NCI-H2107 treated with DMSO at 0.1 percent for 48 hours (cell line): ENCODE results near the gene ATXN7.

Source experiments
- DNase-seq: peaks from one replicate; lab custom pipeline; 2025; ENCODE audit not compliant: unreplicated experiment; lab: John Stamatoyannopoulos, UW

Gene ATXN7

DNA sequence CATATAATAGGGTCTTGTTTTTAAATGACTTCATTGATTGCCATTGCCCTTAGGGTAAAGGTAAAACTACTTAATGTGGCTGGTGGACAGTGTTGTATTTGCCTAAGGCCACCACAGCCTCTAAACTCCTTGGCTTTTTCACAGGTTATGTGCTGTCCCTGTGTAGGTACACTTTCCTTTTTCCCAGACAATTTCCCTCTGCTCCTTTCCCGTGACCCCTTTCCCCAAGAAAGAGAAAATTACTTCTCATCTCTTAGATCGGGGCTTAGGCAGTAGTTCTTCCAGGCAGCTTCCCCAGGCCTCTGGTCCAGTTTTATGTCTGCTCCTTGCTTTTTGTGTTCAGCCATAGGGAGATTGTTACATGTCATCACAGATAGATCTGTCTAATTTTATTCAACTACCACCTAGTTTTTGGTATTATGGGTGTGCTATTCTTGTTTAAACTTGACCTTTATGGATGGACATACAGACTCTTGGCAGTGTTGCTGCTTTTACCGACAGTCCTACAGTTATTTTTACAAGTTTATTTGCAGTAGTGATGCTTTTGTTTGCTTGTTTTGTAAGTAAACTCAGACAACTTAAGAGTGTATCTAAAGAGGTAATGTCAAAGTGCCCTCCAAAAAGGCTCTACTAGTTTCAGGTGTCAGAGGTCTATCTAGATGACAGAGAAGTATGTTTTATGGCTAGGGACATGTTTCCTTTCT, 69.0 kb downstream of the ATXN7 start:
- no peak for DNase-seq

GRCh38 chr3:63933459-63933858, 69.8 kb downstream of the ATXN7 start:
- no peak for DNase-seq

GRCh38 chr3:63934041-63934866, 70.6 kb downstream of the ATXN7 start:
- DNase-seq: no peak

DNA sequence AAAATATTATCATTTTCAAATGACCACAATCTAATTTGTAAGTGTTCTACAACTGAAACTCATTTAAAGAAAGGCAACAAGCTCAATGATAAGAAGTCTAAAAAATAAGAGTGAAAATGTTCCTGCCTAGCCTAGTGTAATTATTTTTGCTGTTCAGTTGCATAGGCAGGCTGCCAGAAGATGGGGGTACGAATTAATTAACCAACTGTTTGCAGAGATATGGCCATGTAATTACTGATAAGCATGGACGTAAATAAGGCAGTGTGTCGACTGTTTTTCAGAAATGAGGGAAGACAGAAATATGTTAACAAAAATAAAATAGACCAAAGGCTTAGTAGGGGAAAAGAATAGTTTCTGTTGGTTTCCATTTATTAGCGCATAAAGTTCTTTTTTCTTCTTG, 73.3 kb downstream of the ATXN7 start:
- no peak for DNase-seq

DNA sequence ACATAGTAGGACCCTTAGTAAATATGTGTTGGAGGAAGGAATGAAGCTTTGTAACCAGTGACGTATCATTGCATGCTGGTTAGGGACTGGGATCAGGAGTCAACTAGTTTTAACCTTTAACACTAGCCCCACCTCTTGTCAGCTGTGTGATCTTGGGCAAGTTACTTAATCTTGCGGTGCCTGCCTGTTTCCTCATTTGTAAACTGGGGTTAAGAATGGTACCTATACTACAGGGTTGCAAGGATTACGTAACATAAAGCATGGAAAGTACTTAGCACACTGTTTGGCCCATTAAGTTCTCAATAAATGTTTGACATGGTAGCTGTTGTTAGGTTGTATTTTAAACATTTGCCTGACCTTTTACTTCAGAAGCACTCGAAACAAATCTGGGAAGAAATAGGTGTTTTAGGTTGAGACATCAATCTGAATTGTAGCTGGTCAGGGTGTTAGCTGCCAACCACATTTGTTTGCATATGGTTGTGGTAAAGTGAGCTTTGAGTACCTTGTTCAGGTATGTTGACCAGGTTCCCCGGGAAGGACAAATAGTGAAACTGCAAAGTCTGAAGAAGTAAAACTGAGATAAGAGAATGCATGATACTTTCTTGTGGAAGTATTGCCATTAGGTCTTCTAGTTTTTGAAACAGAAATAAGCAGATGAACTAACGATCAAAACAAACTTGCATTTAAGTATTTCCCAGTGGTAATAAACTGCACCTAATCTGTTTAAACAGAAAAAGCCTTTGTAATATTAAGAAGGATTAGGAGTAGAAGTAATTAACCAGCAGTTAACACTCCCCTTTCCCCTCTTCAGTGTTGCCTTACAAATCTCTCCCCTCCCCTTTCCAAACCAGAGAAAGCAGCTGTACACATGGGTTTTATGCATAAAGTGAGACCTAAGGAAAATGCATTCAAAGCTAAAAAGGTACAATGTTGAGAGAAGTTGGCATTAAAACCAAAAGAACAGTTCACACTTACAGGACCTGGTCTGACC, 74.3 kb downstream of the ATXN7 start:
- DNase-seq: no peak

GRCh38 chr3:63940389-63940757, 76.7 kb downstream of the ATXN7 start:
- DNase-seq: no peak

DNA sequence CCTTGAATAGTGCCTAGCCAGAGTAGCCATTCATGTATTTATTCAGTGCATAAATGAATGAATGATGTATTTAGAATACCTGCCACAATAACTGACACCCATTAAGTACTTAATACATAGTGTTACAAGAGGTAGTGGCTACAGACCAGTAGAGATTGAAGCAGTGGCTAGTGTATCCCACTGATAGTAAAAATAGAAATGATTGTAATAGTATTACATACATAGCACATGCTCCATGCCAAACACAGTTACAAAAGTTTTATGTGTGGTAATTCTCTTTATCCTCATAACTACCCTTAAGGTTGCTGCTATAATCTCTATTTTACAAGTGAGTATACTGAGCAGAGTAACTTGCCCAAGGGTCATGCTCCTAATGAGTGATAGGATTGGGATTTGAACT, 78.9 kb downstream of the ATXN7 start:
- no peak for DNase-seq

DNA sequence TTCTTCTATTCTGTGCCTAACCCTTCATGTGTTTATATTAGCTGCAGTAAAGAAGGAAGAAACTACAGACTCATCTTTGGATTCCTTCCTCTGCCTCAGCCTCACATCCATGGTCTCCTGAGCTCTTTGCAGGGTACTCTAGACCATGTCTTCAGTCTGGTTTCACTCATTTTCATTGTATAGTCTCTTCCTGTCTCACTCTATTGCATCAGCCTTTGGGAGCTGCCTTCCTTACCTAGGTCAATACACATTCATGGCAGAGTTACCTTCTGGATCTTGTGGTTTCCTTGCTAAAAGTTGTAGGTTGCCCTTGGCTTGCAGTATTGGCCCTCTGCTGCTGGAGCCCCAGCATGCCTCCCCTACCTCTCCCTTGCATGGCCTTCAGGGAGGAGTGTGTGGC, 80.0 kb downstream of the ATXN7 start:
- no peak for DNase-seq

- no peak for DNase-seq
Observed at GRCh38 chr3:63945558-63946096, 82.0 kb downstream of the ATXN7 start.

DNA sequence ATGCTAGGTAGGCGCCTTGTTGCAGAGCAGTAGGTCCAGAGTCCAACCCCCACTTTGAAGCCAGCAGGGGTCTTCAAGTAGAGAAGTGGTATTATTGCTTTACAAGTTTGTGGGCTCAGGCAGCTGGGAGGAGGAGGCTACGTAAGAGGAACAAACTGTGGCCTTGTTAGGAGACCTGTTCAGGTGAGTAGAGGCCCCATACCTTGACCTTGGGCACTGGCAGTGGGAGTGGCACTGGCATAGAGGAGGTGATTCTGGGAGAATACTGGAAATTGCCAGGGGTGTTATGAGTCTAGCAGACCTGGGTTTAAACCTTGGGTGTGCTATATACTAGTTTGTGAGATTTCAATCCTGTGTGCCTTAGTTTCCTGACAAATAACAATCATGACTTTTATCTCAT, 83.1 kb downstream of the ATXN7 start:
- DNase-seq: no peak

- DNase-seq: no peak
Observed at GRCh38 chr3:63947594-63947993, 83.9 kb downstream of the ATXN7 start.

DNA sequence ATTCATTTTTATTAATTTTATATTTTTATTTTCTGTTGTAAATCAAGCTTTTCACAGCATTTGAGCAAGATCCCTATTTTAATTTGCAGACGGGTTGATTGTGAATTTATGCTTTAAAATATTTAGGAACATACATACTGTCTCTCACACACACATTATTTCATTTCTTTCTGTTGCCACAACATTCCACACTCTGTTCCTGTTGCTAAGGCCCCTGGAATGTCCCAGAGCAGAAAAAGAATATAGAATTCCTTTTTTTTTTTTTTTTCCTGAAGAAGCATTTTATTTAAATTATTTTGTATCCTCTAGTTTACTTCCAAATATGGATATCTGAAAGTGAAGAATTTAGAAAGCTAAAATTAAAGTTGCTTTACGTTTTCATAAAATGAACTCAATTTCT, 85.3 kb downstream of the ATXN7 start:
- no peak for DNase-seq

- DNase-seq: no peak
Observed at GRCh38 chr3:63950698-63951097, 87.0 kb downstream of the ATXN7 start.

- DNase-seq: no peak
Observed at GRCh38 chr3:63951492-63952247, 88.0 kb downstream of the ATXN7 start.

- DNase-seq: no peak
Observed at GRCh38 chr3:63952248-63952594, 88.6 kb downstream of the ATXN7 start.

- no peak for DNase-seq
Observed at GRCh38 chr3:63954182-63954581, 90.5 kb downstream of the ATXN7 start.

DNA sequence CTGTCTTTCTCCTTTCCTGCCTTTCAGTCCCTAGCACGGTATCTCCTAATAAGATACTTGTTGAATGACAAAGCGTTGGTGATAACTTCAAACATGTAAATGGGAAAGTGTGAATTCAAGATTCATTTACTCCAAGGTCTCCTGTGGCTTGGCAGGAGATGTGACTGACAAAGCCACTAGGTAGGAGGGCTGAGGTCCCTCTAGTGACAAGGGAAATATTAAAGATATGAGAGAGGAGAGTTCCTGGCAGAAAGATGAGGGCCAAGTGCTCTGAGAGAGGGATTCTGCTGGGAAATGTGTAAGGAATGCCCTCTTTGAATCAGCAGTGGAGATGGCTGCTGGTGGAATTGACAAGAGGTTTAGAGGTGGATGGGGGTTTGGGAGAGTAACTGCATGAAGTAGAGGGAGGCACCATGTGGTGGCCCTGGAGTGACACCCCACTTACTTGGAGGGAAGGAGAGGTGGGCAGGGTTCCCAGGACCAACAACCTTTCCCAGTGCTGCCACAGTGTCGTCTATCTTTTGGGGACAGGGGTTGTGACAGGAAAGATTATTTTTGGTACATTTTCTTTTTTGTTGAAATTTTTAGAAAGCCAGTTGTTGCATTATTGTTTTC, 91.5 kb downstream of the ATXN7 start:
- DNase-seq: no peak

GRCh38 chr3:63955830-63956545, 92.3 kb downstream of the ATXN7 start:
- no peak for DNase-seq

DNA sequence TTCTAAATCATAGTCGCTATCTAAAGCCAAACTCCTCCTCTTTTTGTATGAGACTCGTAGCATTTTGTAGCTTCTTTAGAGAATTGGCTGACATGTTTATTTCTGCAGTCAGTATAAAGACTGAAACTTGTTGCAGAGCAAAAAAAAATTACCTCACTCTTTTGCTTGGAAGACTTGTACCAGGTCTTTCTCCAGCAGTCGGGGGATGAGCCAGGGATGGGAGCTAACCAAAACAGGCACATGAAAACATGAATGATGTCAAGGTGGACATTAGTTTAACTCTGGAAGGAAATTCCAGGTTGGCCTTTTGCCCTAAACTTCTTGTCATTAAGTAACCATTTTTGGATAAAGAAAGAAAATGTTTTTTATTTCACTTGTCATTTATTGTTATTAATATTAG, 95.5 kb downstream of the ATXN7 start:
- no peak for DNase-seq
